Keratinocyte (primary cell): Measurements from ENCODE around the gene VASH2. TPM values are rescaled to one million over a fixed set of nuclear protein-coding genes. Genes with fewer than 3 reads are reported as not detected.

ENCODE experiments used
- DNase-seq: peaks from one replicate; pipeline ENCODE4 v3.0.0-alpha.2; 2011; ENCODE audit warnings: low read depth, missing footprints, low spot score
- FAIRE-seq: peaks from 2 replicates; lab custom pipeline; 2011; peaks lifted over from hg19 to GRCh38; lab: Jason Lieb, UNC
- H2AFZ ChIP-seq: 2 replicates; pipeline ENCODE4 v1.6.0; 2012; ENCODE audit warnings: low read length, control low read depth, inconsistent platforms; ENCODE audit not compliant: control insufficient read depth
- H3K27ac ChIP-seq: 2 replicates; pipeline ENCODE4 v1.5.1; 2011; ENCODE audit warnings: low read length; ENCODE audit not compliant: control insufficient read depth, insufficient read depth
- H3K27me3 ChIP-seq: 3 replicates; pipeline ENCODE4 v1.6.0; 2011; ENCODE audit warnings: low read length; ENCODE audit not compliant: control insufficient read depth, insufficient read depth; ENCODE audit errors: extremely low read depth
- H3K36me3 ChIP-seq, 2 experiments: 2 replicates in 1 of 2; 3 replicates in 1 of 2; pipeline ENCODE4 v1.5.1; 2011; ENCODE audit warnings: low read length in 2 of 2, mild to moderate bottlenecking in 1 of 2; ENCODE audit not compliant: control insufficient read depth in 2 of 2, insufficient read depth in 2 of 2; ENCODE audit errors: extremely low read depth in 1 of 2
- H3K4me1 ChIP-seq: 3 replicates; pipeline ENCODE4 v1.5.1; 2011; ENCODE audit warnings: low read length; ENCODE audit not compliant: control insufficient read depth, insufficient read depth; ENCODE audit errors: extremely low read depth
- H3K4me2 ChIP-seq: 3 replicates; pipeline ENCODE4 v1.6.0; 2011; ENCODE audit warnings: low read depth, low read length; ENCODE audit not compliant: control insufficient read depth, insufficient read depth; ENCODE audit errors: extremely low read depth
- H3K4me3 ChIP-seq, 3 experiments: fragments of 200-600 bp in 1 of 3; sonication (generic) in 1 of 3; 2 replicates in 2 of 3; 3 replicates in 1 of 3; pipeline ENCODE4 v1.5.1; 2011 to 2016; ENCODE audit warnings: low read length in 3 of 3, mild to moderate bottlenecking in 3 of 3, control low read depth in 2 of 3, inconsistent platforms in 1 of 3, low read depth in 1 of 3, mixed read lengths in 1 of 3, mixed run types in 1 of 3, moderate library complexity in 1 of 3; ENCODE audit not compliant: control insufficient read depth in 2 of 3, insufficient read depth in 2 of 3; ENCODE audit errors: extremely low read depth in 1 of 3
- H3K79me2 ChIP-seq: 2 replicates; pipeline ENCODE4 v1.6.0; 2012; ENCODE audit warnings: low read length; ENCODE audit not compliant: control insufficient read depth, insufficient read depth
- H3K9ac ChIP-seq: 3 replicates; pipeline ENCODE4 v1.6.0; 2011; ENCODE audit warnings: low read length; ENCODE audit not compliant: control insufficient read depth, insufficient read depth; ENCODE audit errors: extremely low read depth
- H3K9me1 ChIP-seq: 3 replicates; pipeline ENCODE4 v1.6.0; 2011; ENCODE audit warnings: low read length; ENCODE audit not compliant: control insufficient read depth, insufficient read depth; ENCODE audit errors: extremely low read depth
- H3K9me3 ChIP-seq: 2 replicates; pipeline ENCODE4 v1.5.1; 2012; ENCODE audit warnings: low read depth, low read length; ENCODE audit not compliant: control insufficient read depth
- H4K20me1 ChIP-seq: 3 replicates; pipeline ENCODE4 v1.6.0; 2011; ENCODE audit warnings: low read length; ENCODE audit not compliant: control insufficient read depth, insufficient read depth; ENCODE audit errors: extremely low read depth
- EZH2 ChIP-seq: IDR thresholded peaks from one replicate; pipeline ENCODE4 v1.6.1; 2012; ENCODE audit warnings: inconsistent platforms, mild to moderate bottlenecking, low read length, moderate library complexity
- dilution Hi-C: fragments of 300-500 bp; cut with MboI; formaldehyde crosslinking; loops from one replicate; pipeline ENCODE4 v1.7.0; 2020; ENCODE audit warnings: low sequenced_read_pairs; ENCODE audit not compliant: extremely low pct_ligation_motif_present
- polyA plus RNA-seq, 5 experiments: library from polyadenylated mRNA; depleted of rRNA in 3 of 5; stranded (reverse) in 3 of 5; stranded (forward) in 1 of 5; unstranded in 1 of 5; fragments of >200 nt; gene quantifications; 1 replicate in 1 of 5; 2 replicates in 3 of 5; 3 replicates in 1 of 5; pipeline versions ENCODE4 v1.2.1 to v1.2.3, GENCODE V29; 2011 to 2012; ENCODE audit warnings: missing spikeins in 2 of 5, low read depth in 1 of 5, low replicate concordance in 1 of 5
- TF ChIP-seq, protein P1 (sequence below), 3 experiments: IDR thresholded peaks in 1 of 3; conservative IDR thresholded peaks in 1 of 3; optimal IDR thresholded peaks in 1 of 3; 2 replicates in 2 of 3; 3 replicates in 1 of 3; pipeline versions ENCODE3 to v1.5.1; 2011; ENCODE audit warnings: low read length in 3 of 3, mild to moderate bottlenecking in 3 of 3, moderate library complexity in 2 of 3, control low read depth in 1 of 3, inconsistent platforms in 1 of 3; ENCODE audit not compliant: insufficient read depth in 2 of 3; ENCODE audit errors: extremely low read depth in 1 of 3

Gene VASH2
- polyA plus RNA-seq, 1 donor (not counting 4 experiments of a cell fraction or from before 2014, with no cell fraction given): 0.04 TPM

DNA sequence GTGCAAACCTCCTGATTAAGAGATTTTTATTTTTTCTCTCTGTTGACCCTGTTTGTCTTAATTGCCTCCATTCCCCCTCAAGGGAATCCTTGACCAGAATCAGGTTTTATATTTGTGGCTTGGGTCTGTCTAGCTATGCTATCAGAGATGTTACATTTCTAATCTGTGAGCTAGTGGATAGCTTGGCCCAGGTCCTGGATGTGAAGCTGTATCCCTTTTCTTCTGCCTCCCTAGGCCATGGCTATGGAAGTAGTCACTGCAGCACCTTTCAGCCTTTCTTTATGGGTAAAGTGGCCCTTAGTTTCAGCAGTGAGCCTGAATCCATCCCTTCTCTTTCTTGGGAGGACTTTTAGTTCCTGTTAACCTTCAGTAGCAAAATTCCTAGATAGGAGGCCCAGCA is 82.3 kb downstream of the VASH2 start:
- H2AFZ ChIP-seq: no peak overlapping the region
- H3K4me1 ChIP-seq: no peaks in the 10 kb centered on the region
- no peaks in the 10 kb centered on the region for H3K36me3 ChIP-seq
- no peak overlapping the region for H3K4me3 ChIP-seq
- dilution Hi-C loops: no loop called here
- H3K27me3 ChIP-seq: no peaks in the 10 kb centered on the region
- H3K9ac ChIP-seq: no peak overlapping the region
- no peaks in the 10 kb centered on the region for H3K9me1 ChIP-seq
- H3K4me2 ChIP-seq: no peak overlapping the region
- DNase-seq: no peak
- FAIRE-seq: no peak
- H3K79me2 ChIP-seq: no peaks in the 10 kb centered on the region
- no peak overlapping the region for H3K27ac ChIP-seq
- H4K20me1 ChIP-seq: no peaks in the 10 kb centered on the region
- H3K9me3 ChIP-seq: no peaks in the 10 kb centered on the region
- TF ChIP-seq, protein P1, sequence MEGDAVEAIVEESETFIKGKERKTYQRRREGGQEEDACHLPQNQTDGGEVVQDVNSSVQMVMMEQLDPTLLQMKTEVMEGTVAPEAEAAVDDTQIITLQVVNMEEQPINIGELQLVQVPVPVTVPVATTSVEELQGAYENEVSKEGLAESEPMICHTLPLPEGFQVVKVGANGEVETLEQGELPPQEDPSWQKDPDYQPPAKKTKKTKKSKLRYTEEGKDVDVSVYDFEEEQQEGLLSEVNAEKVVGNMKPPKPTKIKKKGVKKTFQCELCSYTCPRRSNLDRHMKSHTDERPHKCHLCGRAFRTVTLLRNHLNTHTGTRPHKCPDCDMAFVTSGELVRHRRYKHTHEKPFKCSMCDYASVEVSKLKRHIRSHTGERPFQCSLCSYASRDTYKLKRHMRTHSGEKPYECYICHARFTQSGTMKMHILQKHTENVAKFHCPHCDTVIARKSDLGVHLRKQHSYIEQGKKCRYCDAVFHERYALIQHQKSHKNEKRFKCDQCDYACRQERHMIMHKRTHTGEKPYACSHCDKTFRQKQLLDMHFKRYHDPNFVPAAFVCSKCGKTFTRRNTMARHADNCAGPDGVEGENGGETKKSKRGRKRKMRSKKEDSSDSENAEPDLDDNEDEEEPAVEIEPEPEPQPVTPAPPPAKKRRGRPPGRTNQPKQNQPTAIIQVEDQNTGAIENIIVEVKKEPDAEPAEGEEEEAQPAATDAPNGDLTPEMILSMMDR (optimal IDR thresholded peaks at IDR 0.05 in 1 of 3, IDR thresholded peaks at IDR 0.05 in 1 of 3, conservative IDR thresholded peaks at IDR 0.05 in 1 of 3; ENCODE audit: extremely low read depth in 1 of 3, insufficient read depth in 2 of 3, low read length in 3 of 3): no peak
- TF ChIP-seq EZH2: no peak

DNA sequence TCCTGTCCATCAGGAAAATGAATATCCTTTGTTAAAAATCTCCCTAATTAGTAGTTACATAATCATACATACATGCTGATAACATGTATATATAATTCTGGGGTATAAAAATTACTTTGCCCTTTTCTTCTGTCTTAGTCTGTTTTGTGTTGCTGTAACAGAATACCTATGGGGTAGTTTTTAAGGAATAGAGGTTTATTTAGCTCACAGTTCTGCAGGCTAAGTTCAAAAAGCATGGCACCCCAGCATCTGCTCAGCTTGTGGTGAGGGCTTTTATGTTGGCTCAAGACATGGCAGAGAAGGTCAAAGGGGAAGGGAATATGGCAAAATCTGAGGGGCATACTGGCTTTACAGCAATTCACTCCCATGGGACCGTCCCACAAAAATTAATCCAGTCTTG is 84.4 kb downstream of the VASH2 start:
- H4K20me1 ChIP-seq: no peaks in the 10 kb centered on the region
- TF ChIP-seq, protein P1 (optimal IDR thresholded peaks at IDR 0.05 in 1 of 3, IDR thresholded peaks at IDR 0.05 in 1 of 3, conservative IDR thresholded peaks at IDR 0.05 in 1 of 3; ENCODE audit: extremely low read depth in 1 of 3, insufficient read depth in 2 of 3, low read length in 3 of 3): no peak
- no peak for TF ChIP-seq EZH2
- DNase-seq (no peak), FAIRE-seq (no peak)
- H3K27me3 ChIP-seq: no peaks in the 10 kb centered on the region
- H3K79me2 ChIP-seq: no peaks in the 10 kb centered on the region
- no peak overlapping the region for H2AFZ ChIP-seq
- no peak overlapping the region for H3K27ac ChIP-seq
- no peak overlapping the region for H3K4me3 ChIP-seq
- dilution Hi-C loops: no loop called here
- H3K9me3 ChIP-seq: no peaks in the 10 kb centered on the region
- no peaks in the 10 kb centered on the region for H3K4me1 ChIP-seq
- H3K4me2 ChIP-seq: no peak overlapping the region
- no peaks in the 10 kb centered on the region for H3K9me1 ChIP-seq
- H3K36me3 ChIP-seq: no peaks in the 10 kb centered on the region
- no peak overlapping the region for H3K9ac ChIP-seq
